HEK293T (cell line): Measurements from ENCODE around the gene MAPK8IP2.
"Not testable (repeated sequence)": the region's sequence is repeated elsewhere in the genome, so short reads cannot be mapped to it uniquely, and the experiment has no call there.

Experiments used
- ARNT ChIP-seq: fragments of 450-650 bp; IDR thresholded peaks from 2 replicates; pipeline ENCODE4 v1.6.1; 2017; ENCODE audit warnings: mild to moderate bottlenecking
- ELF4 ChIP-seq: fragments of 450-650 bp; IDR thresholded peaks from 2 replicates; pipeline ENCODE4 v1.6.1; 2017; ENCODE audit warnings: antibody characterized with exemption
- FOXA1 ChIP-seq: fragments of 450-650 bp; IDR thresholded peaks from 2 replicates; pipeline ENCODE4 v1.6.1; 2016; ENCODE audit warnings: mild to moderate bottlenecking
- FOXM1 ChIP-seq: fragments of 450-650 bp; IDR thresholded peaks from 2 replicates; pipeline ENCODE4 v1.6.1; 2017; ENCODE audit warnings: mild to moderate bottlenecking, borderline replicate concordance
- NFRKB ChIP-seq: fragments of 450-650 bp; IDR thresholded peaks from 2 replicates; pipeline ENCODE4 v1.6.1; 2016; ENCODE audit warnings: mild to moderate bottlenecking, moderate library complexity
- PKNOX1 ChIP-seq: fragments of 450-650 bp; IDR thresholded peaks from 2 replicates; pipeline ENCODE4 v1.6.1; 2016
- SP1 ChIP-seq: fragments of 450-650 bp; IDR thresholded peaks from 2 replicates; pipeline ENCODE4 v1.6.1; 2017
- SUZ12 ChIP-seq: fragments of 450-650 bp; IDR thresholded peaks from 2 replicates; pipeline ENCODE4 v1.6.1; 2016; ENCODE audit warnings: mild to moderate bottlenecking

GRCh38 chr22:50654664-50655063 lies 54.1 kb downstream of the MAPK8IP2 start:
- TF ChIP-seq FOXA1, PKNOX1, SP1, NFRKB, SUZ12, ARNT, FOXM1, ELF4: not testable (repeated sequence)
